ENCODE data around the gene LAMC1.

DNA sequence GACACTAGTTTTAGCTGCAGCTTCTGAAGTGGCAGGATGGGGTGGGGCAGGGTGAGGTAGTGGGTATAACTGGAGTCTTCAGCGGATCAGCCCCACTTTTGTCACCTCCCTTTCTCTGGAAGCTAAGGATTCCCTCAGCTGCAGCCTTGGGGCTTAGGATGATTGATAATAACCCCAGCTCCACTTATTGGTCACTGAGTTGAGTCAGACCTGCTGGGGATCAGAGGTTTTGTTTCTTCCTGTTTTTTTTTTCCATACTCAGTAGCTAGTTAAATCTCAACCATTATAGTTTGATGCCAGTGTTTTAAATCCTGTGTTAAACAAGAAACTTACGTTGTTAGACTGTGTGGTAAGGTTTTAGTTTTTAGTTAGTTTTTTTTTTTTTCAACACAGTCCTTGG is 57.2 kb downstream of the LAMC1 start:
- TF ChIP-seq, protein P1, sequence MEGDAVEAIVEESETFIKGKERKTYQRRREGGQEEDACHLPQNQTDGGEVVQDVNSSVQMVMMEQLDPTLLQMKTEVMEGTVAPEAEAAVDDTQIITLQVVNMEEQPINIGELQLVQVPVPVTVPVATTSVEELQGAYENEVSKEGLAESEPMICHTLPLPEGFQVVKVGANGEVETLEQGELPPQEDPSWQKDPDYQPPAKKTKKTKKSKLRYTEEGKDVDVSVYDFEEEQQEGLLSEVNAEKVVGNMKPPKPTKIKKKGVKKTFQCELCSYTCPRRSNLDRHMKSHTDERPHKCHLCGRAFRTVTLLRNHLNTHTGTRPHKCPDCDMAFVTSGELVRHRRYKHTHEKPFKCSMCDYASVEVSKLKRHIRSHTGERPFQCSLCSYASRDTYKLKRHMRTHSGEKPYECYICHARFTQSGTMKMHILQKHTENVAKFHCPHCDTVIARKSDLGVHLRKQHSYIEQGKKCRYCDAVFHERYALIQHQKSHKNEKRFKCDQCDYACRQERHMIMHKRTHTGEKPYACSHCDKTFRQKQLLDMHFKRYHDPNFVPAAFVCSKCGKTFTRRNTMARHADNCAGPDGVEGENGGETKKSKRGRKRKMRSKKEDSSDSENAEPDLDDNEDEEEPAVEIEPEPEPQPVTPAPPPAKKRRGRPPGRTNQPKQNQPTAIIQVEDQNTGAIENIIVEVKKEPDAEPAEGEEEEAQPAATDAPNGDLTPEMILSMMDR (IDR thresholded peaks at IDR 0.05) = no peak
- TF ChIP-seq POLR2A (IDR thresholded peaks at IDR 0.05) = no peak

Data from lower leg skin (tissue), 3 donors.